K562 (cell line): Measurements from ENCODE around the gene SDCCAG8. TPM values are rescaled to one million over a fixed set of nuclear protein-coding genes. Genes with fewer than 3 reads are reported as not detected.

ENCODE experiments used
- BRD9 ChIP-seq: fragments of 450-650 bp; IDR thresholded peaks from 2 replicates; pipeline ENCODE4 v1.6.1; 2018; ENCODE audit warnings: low read depth; ENCODE audit not compliant: partially characterized antibody
- E2F3 ChIP-seq: fragments of 250-450 bp; sonication (Bioruptor Pico); IDR thresholded peaks from 2 replicates; pipeline ENCODE4 v1.4.0; 2020; ENCODE audit warnings: mild to moderate bottlenecking
- EGR1 ChIP-seq: fragments of 450-650 bp; conservative IDR thresholded peaks from 2 replicates; pipeline ENCODE4 v1.6.1; 2017; ENCODE audit warnings: mild to moderate bottlenecking
- ESRRB ChIP-seq: fragments of 250-450 bp; sonication (Bioruptor Pico); IDR thresholded peaks from 2 replicates; pipeline ENCODE4 v1.5.0; 2020; ENCODE audit warnings: mild to moderate bottlenecking, moderate library complexity, borderline replicate concordance
- FOXA3 ChIP-seq, 2 experiments: fragments of 450-650 bp in 1 of 2; sonication (generic) in 1 of 2; formaldehyde crosslinking; IDR thresholded peaks in 1 of 2; conservative IDR thresholded peaks in 1 of 2; 2 replicates each; pipeline versions ENCODE4 v1.4.0 to v1.8.0; 2020 to 2022; ENCODE audit warnings: mild to moderate bottlenecking in 2 of 2, missing genetic modification reagents in 1 of 2
- KLF6 ChIP-seq: fragments of 250-450 bp; sonication (Bioruptor Pico); IDR thresholded peaks from 2 replicates; pipeline ENCODE4 v1.4.0; 2020; ENCODE audit warnings: mild to moderate bottlenecking, moderate library complexity, borderline replicate concordance
- MAX ChIP-seq: sonication (generic); formaldehyde crosslinking; IDR thresholded peaks from 2 replicates; pipeline ENCODE4 v1.9.0; 2022; ENCODE audit warnings: mild to moderate bottlenecking, missing genetic modification reagents
- MBD2 ChIP-seq: sonication (generic); IDR thresholded peaks from 2 replicates; pipeline ENCODE4 v1.6.1; 2016; ENCODE audit warnings: low read depth, borderline replicate concordance
- NEUROD1 ChIP-seq: fragments of 150-350 bp; IDR thresholded peaks from 2 replicates; pipeline ENCODE4 v1.6.1; 2014; ENCODE audit warnings: borderline replicate concordance, low read length, low read depth; ENCODE audit not compliant: partially characterized antibody
- NFATC3 ChIP-seq: fragments of 450-650 bp; IDR thresholded peaks from 2 replicates; pipeline ENCODE4 v1.6.1; 2017; ENCODE audit warnings: mild to moderate bottlenecking
- NR2C1 ChIP-seq, 2 experiments: fragments of 450-650 bp; IDR thresholded peaks; 2 replicates each; pipeline ENCODE4 v1.6.1; 2017; ENCODE audit warnings: mild to moderate bottlenecking in 2 of 2, antibody characterized with exemption in 1 of 2, inconsistent platforms in 1 of 2, missing compliant biosample characterization in 1 of 2, missing genetic modification characterization in 1 of 2
- SIX5 ChIP-seq, 2 experiments: IDR thresholded peaks; 2 replicates each; pipeline ENCODE4 v1.6.1; 2011; ENCODE audit warnings: low read length in 2 of 2, borderline replicate concordance in 1 of 2, low read depth in 1 of 2, mild to moderate bottlenecking in 1 of 2, moderate library complexity in 1 of 2; ENCODE audit not compliant: insufficient read depth in 1 of 2
- SMAD4 ChIP-seq: fragments of 250-450 bp; sonication (Bioruptor Pico); conservative IDR thresholded peaks from 2 replicates; pipeline ENCODE4 v1.8.0; 2021; ENCODE audit warnings: inconsistent platforms, mild to moderate bottlenecking, moderate library complexity
- SOX6 ChIP-seq: fragments of 450-650 bp; IDR thresholded peaks from 2 replicates; pipeline ENCODE4 v1.6.1; 2014; ENCODE audit warnings: mild to moderate bottlenecking
- TBP ChIP-seq: optimal IDR thresholded peaks from 2 replicates; pipeline ENCODE3; 2011; ENCODE audit warnings: low read depth, low read length, improper control_type of control experiment
- THRA ChIP-seq: fragments of 450-650 bp; IDR thresholded peaks from 2 replicates; pipeline ENCODE4 v1.6.1; 2017; ENCODE audit warnings: mild to moderate bottlenecking, moderate library complexity
- TRIM28 ChIP-seq: fragments of 450-650 bp; IDR thresholded peaks from 2 replicates; pipeline ENCODE4 v1.6.1; 2017
- ZBTB2 ChIP-seq: fragments of 450-650 bp; IDR thresholded peaks from 2 replicates; pipeline ENCODE4 v1.6.1; 2016; ENCODE audit warnings: antibody characterized with exemption
- ZEB2 ChIP-seq: fragments of 450-650 bp; IDR thresholded peaks from 2 replicates; pipeline ENCODE4 v1.6.1; 2016
- ZFX ChIP-seq: sonication (generic); formaldehyde crosslinking; IDR thresholded peaks from 2 replicates; pipeline ENCODE4 v1.8.0; 2022; ENCODE audit warnings: mild to moderate bottlenecking, missing genetic modification reagents, moderate library complexity
- ZNF143 ChIP-seq: sonication (generic); formaldehyde crosslinking; IDR thresholded peaks from 2 replicates; pipeline ENCODE4 v1.9.0; 2022; ENCODE audit warnings: mild to moderate bottlenecking, missing genetic modification reagents
- ZNF511 ChIP-seq: sonication (generic); formaldehyde crosslinking; IDR thresholded peaks from 2 replicates; pipeline ENCODE4 v1.8.0; 2022; ENCODE audit warnings: mild to moderate bottlenecking, missing genetic modification reagents
- ZNF561 ChIP-seq: fragments of 450-650 bp; formaldehyde crosslinking; conservative IDR thresholded peaks from 2 replicates; pipeline ENCODE4 v1.4.0; 2020; ENCODE audit warnings: mild to moderate bottlenecking, moderate library complexity
- ZNF655 ChIP-seq: fragments of 250-450 bp; sonication (Bioruptor Pico); IDR thresholded peaks from 2 replicates; pipeline ENCODE4 v1.5.0; 2021
- polyA plus RNA-seq, 8 experiments: library from polyadenylated mRNA; depleted of rRNA in 4 of 8; stranded (reverse) in 5 of 8; unstranded in 3 of 8; fragments of >200 nt; fragmentation: Nextera tagmentation in 2 of 8; fragmentation: Illumina TruSeq in 1 of 8; extraction: Ambion mirVana in 2 of 8; extraction: Trizol in 1 of 8; gene quantifications; 2 replicates each; pipeline versions ENCODE4 v1.2.1 to v1.2.3, GENCODE V29; 2011 to 2014; ENCODE audit warnings: inconsistent platforms in 1 of 8, missing spikeins in 1 of 8
- total RNA-seq, 7 experiments: library from RNA; depleted of rRNA in 6 of 7; stranded (reverse); fragments of >200 nt in 6 of 7; fragmentation: Illumina TruSeq in 2 of 7; extraction: Trizol in 2 of 7; gene quantifications; 2 replicates each; pipeline versions ENCODE4 v1.2.1 to v1.2.3, GENCODE V29; 2011 to 2021; ENCODE audit warnings: low replicate concordance in 1 of 7

Gene SDCCAG8
- total and polyA plus RNA-seq, 9 of the 15 experiments (the other 6 are each of a cell fraction or from before 2014, with no cell fraction given), result 17.9 to 36.7 (median 25.4) TPM

- TF ChIP-seq ZNF655 (CRISPR knock-in tag) (peak; percentile 24; the same call in 1 of the 2 replicates), FOXA3 (CRISPR knock-in tag; conservative IDR thresholded peaks at IDR 0.05 in 1 of 2, IDR thresholded peaks at IDR 0.05 in 1 of 2) (no peak), ZEB2 (peak; percentile 94), ESRRB (CRISPR knock-in tag) (0 out of 2 replicates have a peak, but pooled peaks have one; percentile 30), SIX5 (IDR thresholded peaks at IDR 0.05; ENCODE audit: borderline replicate concordance in 1 of 2, insufficient read depth in 1 of 2, low read depth in 1 of 2, low read length in 2 of 2) (peak; percentile 92 to 95), THRA (no peak), TBP (peak; percentile 88), ZNF561 (CRISPR knock-in tag) (no peak), KLF6 (peak; percentile 46; the same call in 1 of the 2 replicates), NEUROD1 (peak; percentile 46), ZBTB2 (no peak), ZNF143 (peak; percentile 91), MAX (CRISPR knock-in tag) (peak; percentile 86), TRIM28 (peak; percentile 15; the same call in 1 of the 2 replicates), MBD2 (peak; percentile 64; the same call in 1 of the 2 replicates), SOX6 (peak; percentile 45; the same call in 1 of the 2 replicates), NFATC3 (0 out of 2 replicates have a peak, but pooled peaks have one; percentile 42), ZNF511 (CRISPR knock-in tag) (peak; percentile 17; the same call in 1 of the 2 replicates), ZFX (CRISPR knock-in tag) (peak; percentile 99), SMAD4 (CRISPR knock-in tag) (peak; percentile 60), NR2C1 (IDR thresholded peaks at IDR 0.05) (no peak), NR2C1 (tag; IDR thresholded peaks at IDR 0.05) (peak; percentile 47), EGR1 (peak; percentile 88), BRD9 (peak; percentile 19), E2F3 (CRISPR knock-in tag) (peak; percentile 87)
Measured at GRCh38 chr1:243255791-243256512, at the start of gene SDCCAG8 (continued).
